HG03039 (cell line): ENCODE data around the gene SASH3.

Experiments used
- ATAC-seq: cut with Tn5 transposase; IDR thresholded peaks from one replicate; pipeline ENCODE4 v1.9.1; 2021; ENCODE audit warnings: mild to moderate bottlenecking, moderate library complexity; ENCODE audit not compliant: unreplicated experiment

The SASH3 gene

DNA sequence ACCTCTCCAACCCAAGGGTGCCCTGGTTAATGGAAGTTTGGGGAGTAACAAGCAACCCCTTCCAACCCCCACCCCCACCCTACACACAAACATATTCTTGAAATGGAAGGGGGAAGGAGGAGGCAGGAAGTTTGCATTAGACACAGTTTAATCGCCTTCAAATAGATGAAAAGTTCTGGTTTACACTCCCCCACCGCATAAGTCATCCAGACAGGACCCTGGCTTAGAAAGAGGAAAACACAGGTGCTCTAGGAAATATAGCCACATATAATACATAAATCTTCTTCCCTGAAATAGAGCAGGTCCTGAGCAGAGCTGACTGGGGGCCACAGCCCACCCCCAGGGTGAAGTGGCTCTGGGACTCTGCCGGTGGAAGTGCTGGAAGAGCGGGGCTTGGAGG is 25.1 kb downstream of the SASH3 start:
- no peak for ATAC-seq

DNA sequence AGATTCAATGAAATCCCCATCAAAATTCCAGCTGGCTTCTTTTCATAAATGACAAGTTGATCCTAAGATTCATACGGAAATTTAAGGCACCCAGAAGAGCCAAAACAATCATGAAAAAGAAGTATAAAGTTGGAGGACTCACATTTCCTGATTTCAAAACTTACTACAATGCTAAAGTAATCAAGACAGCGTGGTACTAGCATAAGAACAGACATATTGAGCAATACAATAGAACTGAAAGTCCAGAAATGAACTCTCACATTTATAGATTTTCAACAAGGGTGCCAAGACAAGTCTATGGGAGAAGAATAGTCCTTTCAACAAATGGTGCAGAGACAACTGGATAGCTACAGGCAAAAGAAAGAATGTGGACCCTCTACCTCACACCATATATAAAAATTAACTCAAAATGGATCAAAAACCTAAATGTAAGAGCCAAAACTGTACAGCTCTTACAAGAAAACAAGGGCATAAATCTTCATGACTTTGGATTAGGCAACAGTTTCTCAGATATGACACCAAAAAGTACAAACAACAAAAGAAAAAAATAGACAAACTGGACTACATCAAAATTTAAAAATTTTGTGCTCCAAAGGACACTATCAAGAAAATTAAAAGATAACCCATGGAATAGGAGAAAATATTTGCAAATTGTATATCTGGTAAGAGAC is 28.5 kb downstream of the SASH3 start:
- no peak for ATAC-seq

DNA sequence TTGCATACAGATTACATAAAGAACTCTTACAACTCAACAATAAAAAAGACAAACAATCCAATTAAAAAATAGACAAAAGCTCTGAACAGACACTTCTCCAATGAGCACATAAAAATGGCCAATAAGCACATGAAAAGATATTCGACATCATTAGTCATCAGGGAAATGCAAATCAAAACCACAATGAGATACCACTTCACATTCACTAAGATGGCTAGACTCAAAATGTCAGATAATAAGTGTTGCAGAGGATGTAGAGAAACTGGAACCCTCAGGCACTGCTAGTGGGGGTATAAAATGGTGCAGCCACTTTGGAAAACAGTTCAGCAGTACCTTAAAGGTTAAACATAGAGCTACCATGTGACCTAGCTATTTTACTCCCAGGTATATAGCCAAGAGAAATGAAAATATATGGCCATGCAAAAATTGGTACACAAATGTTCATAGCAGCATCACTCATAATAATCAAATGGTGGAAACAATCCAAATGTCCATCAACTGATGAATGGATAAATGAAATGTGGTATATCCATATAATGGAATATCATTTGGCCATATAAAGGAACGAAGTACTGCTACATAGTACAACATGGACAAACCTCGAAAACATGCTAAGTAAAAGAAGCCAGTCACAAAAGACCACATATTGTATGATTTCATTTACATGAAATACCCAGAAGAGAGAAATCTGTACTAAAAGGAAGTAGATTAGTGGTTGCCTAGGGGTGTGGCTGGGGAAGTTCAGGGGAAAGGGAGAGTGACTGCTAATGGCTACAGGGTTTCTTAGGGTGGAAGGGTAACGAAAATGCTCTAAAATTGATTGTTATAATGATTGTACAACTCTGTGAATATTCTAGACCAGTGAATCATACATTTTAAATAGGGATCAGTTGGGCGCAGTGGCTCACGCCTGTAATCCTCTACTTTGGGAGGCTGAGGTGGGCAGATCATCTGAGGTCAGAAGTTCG is 29.4 kb downstream of the SASH3 start:
- no peak for ATAC-seq

DNA sequence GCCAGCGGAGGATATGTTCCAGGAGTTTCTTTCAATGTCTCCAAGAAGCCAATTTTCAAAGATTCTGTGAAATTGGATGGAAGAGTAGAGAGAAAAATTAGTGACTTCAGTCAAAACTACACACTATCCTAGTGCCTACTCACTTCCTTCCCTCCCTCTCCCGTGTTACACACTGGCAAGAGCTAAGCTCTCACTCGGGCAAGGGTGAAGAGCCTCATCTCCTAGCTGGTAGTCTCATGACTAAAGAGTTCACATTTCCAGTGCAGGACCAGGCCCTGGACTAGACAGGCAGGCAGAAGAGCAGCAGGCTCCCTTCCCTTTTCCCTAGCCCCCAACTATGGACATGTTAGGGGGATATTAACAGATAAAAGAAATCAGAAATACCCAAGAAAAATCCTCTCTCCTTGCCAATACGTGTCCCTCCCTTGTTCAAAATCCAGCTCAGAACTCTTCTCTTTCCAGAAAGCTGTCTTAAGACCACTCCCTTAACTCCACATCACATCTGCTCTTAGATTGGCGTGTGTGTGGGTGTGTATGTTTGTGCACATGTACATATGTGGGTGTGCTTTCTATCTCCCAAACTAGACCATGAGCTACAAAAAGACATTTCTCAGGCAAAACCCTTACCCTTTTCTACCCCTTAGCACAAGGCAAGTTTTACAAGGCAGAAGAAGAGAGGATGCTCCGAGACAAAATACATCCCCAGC is 34.1 kb downstream of the SASH3 start:
- no peak for ATAC-seq

DNA sequence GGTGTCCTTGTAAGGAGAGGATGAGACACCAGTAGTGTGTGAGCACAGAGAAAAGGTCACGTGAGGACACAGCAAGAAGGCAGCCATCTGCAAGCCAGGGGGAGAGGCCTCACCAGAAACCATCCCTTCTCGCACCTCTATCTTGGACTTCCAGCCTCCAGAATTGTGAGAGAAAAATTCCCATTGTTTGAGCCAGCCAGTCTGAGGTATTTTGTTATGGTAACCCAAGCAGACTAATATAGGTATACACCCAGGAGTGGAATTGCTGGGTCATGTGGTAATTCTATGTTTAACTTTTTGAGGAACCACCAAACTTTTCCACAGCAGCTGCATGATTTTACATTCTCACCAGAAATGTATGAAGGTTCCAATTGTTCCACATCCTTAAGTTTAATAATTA is 38.4 kb downstream of the SASH3 start:
- ATAC-seq, result no peak

DNA sequence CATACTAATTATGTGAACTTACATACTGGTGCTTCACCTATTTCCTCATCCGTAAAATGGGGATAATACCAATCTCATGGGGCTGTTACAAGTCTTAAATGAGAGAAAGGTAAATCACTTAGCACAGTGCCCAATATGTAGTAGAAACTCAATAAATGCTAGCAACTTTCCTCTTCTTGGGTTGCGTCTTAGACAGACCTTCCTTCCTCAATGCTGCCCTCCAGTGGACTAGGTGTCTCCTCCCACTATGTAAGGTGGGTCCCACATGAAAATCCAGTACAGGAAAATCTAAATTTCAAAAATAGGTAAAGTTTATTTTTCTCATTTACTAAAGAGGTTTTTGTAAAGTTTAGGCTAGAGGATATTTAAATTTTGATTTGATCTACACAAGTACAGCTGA is 43.4 kb downstream of the SASH3 start:
- ATAC-seq, result no peak

DNA sequence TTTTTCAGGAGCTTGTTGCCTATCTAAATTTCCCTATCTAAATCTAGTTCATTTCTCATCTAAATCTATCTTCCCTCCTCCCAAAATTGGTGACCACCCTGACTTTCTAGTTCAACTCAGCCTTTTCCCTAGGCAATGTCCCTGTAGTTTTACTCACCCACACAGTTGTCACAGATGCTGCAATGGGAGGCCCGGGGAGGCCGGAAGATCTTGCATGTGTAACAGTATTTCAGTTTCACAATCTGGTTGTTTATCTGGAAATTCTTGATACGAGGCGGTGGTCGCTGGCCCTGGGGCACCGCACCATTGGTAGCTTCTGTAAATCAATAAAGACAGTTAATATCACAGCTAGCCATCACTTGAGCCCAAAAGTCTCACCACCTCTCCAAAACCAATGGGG is 43.8 kb downstream of the SASH3 start:
- ATAC-seq, result no peak

DNA sequence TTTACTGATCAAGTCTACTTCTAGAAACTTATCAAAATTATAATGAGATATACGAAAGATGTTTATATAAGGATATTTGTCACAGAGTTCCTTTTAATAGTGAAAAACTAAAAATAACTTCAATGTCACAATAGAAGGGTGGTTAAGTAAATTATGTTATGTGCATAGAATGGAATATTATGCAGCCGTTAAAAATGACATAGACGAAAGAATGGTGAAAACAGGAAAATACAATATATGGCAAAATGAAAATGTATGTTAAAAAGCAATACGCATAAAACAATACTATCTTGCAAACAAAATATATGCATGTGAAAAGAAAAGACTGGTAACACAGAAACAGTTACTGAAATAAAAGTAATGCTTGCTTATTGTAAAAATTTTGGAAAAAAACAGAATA is 44.9 kb downstream of the SASH3 start:
- no peak for ATAC-seq

DNA sequence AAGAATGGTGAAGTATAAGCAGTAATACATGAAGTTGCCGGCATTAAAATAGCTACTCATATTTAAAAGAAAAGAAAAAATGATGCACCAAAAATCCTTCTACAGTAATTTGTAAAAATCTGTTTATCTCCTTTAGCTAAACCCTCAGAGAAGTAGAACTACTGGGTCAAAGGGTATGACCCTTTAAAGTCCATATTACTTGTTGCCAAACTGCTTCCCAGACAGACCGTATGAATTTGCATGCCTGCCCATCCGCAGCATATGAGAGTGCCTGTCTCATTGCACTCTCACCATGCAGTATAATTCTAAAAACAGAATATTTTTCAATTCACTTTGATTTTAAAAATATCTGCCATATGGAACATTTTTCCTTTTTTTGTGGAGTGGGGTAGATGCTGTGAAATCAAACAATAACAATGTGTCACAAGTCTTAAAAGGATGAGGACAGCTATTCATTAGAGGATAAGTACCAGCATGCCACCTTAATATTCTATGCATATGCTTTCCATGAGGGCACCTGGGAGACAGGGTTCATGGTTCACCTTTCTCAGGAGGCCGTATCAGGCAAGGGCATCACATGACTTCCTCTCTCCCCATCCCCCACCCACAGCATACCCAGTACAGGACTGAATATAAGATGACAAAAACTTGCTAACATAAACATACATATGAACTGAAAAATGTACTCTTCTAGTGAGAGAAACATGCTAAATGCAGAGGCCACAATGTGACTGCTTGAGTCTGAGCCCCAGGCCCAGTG is 46.2 kb downstream of the SASH3 start:
- ATAC-seq, result no peak

DNA sequence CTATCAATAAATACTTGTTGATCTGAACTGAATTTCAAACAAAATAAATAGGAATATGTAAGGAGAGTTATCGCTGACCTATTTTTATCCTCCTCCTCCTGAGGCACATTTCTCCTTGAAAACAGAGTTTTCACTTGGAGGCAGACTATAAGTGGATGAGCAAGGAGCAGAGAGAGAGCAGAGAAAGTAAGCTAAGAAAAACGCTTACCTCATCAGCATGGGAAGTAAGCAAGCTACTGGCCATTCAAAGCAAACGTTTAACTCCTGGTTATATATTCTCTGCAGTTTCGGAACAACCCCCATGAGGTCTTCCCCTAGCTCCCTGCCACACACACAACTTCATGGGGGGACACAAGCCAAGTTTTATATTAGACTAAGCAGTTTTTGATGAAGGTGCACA is 50.7 kb downstream of the SASH3 start:
- no peak for ATAC-seq

DNA sequence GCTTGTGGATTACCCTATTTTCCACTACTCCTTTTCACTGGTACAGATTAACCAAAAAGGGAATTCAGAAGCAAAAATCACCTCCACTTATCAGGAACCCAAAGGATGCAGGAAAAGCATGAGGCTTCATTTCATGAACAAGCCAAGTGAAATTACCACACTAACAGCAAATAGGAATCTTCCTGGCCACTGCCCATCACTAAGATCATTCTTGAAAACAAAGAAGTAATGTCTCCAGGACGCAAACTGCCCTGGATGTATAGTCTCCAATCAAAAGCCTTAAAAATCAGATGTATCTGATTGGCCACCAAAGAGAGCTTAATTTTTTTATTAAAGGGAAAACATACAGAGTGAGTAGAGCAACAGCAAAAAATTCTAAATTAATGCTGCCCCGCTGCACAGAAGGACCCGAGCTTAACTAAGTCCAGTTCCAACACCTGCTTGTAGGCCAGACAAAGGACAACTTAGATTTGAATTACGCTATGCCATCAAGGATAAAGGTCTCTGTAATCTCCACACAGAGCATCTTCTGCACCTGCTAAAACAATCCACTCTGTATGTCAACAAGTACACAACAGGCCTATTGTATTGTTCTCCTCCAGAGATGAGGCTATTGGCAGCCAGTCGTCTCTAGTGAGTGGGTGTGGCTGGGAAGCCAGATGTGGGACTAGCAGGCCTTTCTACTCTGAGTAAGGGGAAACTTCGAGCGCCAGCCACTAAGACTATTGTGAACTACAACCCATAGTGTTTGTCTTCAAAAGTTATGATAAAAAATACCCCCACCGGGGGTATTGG is 51.5 kb downstream of the SASH3 start:
- ATAC-seq, result no peak

DNA sequence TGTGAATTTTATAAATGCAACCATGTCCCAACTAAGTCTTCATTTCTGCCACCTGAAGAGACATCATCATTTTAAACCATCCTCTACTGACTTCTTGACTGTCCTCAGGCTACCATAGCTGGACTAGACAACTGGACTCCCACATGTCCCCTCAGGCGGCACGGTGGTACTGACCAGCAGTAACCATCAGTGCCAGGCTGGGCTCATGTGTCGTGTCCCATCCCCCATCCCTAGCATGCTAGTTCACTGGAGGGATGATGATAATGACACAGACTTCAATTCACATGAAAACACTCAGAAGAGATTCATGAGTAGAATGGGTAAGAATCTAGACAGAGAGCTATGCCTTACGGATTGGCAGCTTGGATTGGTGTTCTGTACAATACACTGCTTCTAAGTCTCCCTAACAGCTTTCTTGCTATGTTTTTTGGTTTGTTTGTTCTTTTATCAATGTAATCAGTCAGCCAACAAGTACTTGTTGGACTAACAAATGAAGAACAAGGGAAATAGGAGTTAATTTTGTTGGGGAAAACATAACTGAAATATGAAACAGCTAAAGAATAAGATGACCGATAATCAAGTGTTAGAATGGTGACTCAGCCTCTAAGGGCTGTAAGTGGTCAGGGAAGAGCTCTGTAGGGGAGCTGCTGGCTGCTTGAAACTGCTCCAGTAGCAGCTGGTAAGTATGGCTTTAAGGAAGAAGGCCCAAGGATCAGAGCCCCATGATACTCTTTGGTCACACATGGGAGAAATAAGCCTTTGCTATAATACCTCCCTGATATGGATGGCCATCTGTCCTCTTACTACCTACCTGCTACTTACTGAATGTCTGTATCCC is 53.6 kb downstream of the SASH3 start:
- ATAC-seq, result no peak

DNA sequence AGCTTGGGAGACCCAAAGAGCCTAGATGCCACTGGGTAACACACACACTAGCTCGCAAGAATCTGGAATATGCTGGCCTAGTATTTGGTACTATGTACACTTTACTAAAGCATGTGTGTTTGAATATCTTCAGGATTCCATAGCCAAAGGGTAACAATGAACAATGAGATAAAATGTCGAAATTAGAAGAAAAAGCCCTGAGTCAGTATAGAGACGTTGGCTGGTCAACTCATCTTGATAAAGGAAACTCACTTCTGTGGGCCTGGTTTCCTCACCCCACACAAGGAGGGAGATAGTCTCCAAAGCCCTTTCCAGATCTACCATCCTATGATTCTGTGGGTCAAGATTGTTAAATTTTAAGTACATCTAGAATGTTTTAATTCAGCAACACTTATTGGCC is 57.1 kb downstream of the SASH3 start:
- no peak for ATAC-seq

DNA sequence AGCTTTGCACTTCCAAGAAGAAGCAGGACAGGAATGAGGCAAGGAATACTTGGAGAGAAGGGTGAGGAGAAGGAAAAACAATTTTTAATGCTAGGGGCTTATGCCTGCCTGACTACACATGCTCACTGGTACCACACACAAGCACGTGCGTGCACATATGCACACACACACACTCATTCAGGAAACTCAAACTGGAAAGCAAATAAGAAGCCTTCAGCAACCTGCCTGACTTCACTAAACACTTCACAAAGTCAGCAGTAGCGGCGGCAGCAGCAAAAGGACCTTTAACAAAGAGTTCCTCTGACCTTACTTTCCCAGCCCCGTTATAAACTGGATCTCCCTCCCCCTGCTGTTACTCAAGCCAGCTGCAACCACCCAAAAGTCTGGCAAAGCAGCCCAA is 60.6 kb downstream of the SASH3 start:
- no peak for ATAC-seq

DNA sequence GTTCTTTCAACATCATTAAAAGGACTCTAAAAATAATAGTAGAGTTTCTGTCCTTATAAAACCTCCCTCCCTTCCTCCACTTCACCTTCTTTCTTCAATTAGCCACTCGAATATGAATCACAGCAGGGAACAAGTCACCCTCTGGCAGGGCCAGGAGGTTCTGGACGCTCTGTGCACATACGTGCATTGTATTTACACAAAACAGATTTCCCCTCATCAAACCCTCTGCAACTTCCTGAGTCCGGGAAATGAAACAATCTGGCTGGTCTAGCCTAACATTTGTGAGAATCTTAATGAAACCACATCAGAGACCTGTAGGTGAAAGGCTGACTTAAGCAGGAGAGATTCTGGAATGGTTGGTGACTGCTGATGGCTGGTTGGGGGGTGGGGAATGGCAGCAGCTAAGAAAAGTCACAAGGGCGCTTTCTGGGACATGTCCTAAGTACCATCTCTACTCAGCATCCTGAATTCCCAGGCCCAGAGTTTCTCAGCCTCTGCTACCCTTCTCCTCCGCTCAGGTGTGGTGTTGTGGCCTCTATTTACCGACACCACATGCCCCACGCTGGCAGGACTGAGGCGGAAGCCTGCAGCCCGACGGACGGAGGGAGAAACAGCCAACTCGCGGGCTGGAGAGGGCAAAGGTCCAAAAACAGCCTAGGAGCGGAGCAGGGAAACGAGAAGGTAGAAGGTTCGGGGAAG is 62.9 kb downstream of the SASH3 start:
- ATAC-seq, result no peak

DNA sequence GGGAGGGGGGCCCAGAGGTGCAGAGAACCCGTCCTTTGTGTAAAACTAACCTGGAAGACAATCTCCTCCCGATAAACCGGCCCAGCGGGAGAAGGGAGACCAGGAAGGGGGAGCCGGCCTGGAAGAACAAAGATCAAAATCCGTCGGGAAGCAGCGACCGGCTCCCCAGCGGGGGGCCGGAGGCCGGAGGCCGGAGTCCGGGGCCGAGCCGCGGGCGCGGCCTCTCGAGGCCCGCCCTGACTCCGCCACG is 63.4 kb downstream of the SASH3 start:
- no peak for ATAC-seq

DNA sequence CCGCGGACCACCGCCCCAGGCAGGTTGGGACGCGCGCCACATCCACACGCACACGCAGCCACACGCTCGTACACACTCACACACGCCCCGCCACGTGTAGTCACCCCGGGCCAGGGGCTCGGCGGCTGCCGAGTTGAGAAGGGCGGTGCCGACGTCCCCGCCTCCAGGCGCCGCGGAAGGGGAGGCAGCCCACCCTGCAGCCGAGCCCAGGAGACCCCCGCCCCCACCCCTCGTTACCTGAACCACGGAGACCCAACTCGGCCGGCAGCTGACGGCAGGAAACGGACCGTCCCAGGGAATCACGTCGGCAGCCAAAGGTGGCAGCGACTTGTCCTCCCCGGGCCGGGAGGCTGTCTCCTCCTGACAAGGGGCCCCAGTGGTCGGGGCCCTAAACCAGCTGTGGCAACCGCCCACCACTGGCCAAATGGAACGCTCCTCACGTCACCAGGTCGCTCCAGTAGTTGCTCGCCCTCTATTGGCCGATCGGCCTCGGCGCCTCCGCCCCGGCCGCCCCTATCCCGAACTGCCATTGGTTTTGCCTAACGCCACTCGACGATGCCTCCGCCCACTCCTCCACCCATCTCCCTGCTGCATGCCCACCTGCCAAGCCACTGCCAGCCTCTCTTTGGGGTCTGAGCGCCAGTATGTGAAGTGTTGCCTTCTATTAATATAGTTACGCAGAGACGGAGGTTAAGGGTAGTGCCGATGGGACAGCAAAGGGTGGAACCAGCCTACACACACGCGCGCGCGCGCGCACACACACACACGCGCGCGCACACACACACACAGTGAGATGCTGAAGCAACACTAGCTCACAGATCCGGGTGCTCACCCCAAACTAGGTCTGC is 63.9 kb downstream of the SASH3 start, which contains the start of gene ZDHHC9:
TSS of gene ZDHHC9 (minus strand) at position 428 of the 848 bp plus-strand sequence. CDS start 1,941 bp downstream, outside the sequence.
- peak; percentile 99 for ATAC-seq
